WTC11 (cell line): ENCODE data around the gene CCR6.

ENCODE experiments used
- KAT7 ChIP-seq: sonication (generic); formaldehyde crosslinking; IDR thresholded peaks from 2 replicates; pipeline ENCODE4 v1.8.1; 2023; ENCODE audit warnings: missing genetic modification reagents, mild to moderate bottlenecking, borderline replicate concordance
- OVOL2 ChIP-seq: fragments of 250-450 bp; sonication (Bioruptor Pico); IDR thresholded peaks from 2 replicates; pipeline ENCODE4 v1.9.0; 2021; ENCODE audit warnings: mild to moderate bottlenecking, borderline replicate concordance
- RORB ChIP-seq: fragments of 250-450 bp; sonication (Bioruptor Pico); IDR thresholded peaks from 2 replicates; pipeline ENCODE4 v1.9.0; 2021; ENCODE audit warnings: mild to moderate bottlenecking
- SP1 ChIP-seq: sonication (generic); formaldehyde crosslinking; conservative IDR thresholded peaks from 2 replicates; pipeline ENCODE4 v1.8.1; 2022; ENCODE audit warnings: missing genetic modification reagents
- TP53 ChIP-seq: sonication (generic); formaldehyde crosslinking; IDR thresholded peaks from 2 replicates; pipeline ENCODE4 v1.8.1; 2023; ENCODE audit warnings: mild to moderate bottlenecking, missing genetic modification reagents
- ZNF121 ChIP-seq: sonication (generic); formaldehyde crosslinking; IDR thresholded peaks from 2 replicates; pipeline ENCODE4 v1.8.0; 2023; ENCODE audit warnings: missing genetic modification reagents
- ZNF232 ChIP-seq: sonication (generic); formaldehyde crosslinking; IDR thresholded peaks from 2 replicates; pipeline ENCODE4 v1.8.0; 2022; ENCODE audit warnings: mild to moderate bottlenecking, missing genetic modification reagents
- TF ChIP-seq, protein P1 (sequence below): fragments of 200-600 bp; IDR thresholded peaks from 2 replicates; pipeline ENCODE4 v1.8.0; 2022; ENCODE audit warnings: antibody characterized with exemption
- TF ChIP-seq, protein P2 (sequence below): sonication (generic); formaldehyde crosslinking; IDR thresholded peaks from 2 replicates; pipeline ENCODE4 v1.8.1; 2023; ENCODE audit warnings: mild to moderate bottlenecking, moderate library complexity, missing genetic modification reagents
- TF ChIP-seq, protein P3 (sequence below): sonication (generic); formaldehyde crosslinking; IDR thresholded peaks from 2 replicates; pipeline ENCODE4 v1.8.1; 2023; ENCODE audit warnings: mild to moderate bottlenecking, missing genetic modification reagents, borderline replicate concordance
- TF ChIP-seq, protein P4 (sequence below): sonication (generic); formaldehyde crosslinking; conservative IDR thresholded peaks from 2 replicates; pipeline ENCODE4 v1.8.1; 2022; ENCODE audit warnings: mild to moderate bottlenecking, missing genetic modification reagents
- TF ChIP-seq, protein P5 (sequence below): sonication (generic); formaldehyde crosslinking; IDR thresholded peaks from 2 replicates; pipeline ENCODE4 v1.8.1; 2023; ENCODE audit warnings: mild to moderate bottlenecking, missing genetic modification reagents, moderate library complexity
- TF ChIP-seq, protein P6 (sequence below): sonication (generic); formaldehyde crosslinking; IDR thresholded peaks from 2 replicates; pipeline ENCODE4 v1.8.0; 2023; ENCODE audit warnings: missing genetic modification reagents
- TF ChIP-seq, protein P7 (sequence below): sonication (generic); formaldehyde crosslinking; IDR thresholded peaks from 2 replicates; pipeline ENCODE4 v1.8.0; 2022; ENCODE audit warnings: mild to moderate bottlenecking, missing genetic modification reagents

DNA sequence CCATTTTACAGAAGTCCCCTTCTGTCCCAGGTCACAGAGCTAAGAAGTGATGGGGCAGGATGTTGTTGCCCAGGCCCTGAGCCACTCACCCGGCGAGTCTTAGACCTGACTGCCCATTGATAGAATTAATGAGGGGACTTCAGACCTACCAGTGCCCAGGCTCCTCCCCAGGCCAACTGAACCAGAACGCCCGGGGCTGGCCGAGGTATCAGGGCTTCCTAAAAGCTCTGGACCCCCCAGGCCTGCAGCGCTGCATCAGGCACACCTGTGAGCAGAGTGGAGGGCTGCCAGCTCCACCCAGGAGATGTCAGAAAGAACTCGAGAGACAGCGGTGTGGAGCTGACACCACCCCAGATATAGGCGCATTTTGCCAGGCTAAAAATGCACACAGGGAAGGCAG is 31.4 kb downstream of the CCR6 start:
- TF ChIP-seq, protein P1, sequence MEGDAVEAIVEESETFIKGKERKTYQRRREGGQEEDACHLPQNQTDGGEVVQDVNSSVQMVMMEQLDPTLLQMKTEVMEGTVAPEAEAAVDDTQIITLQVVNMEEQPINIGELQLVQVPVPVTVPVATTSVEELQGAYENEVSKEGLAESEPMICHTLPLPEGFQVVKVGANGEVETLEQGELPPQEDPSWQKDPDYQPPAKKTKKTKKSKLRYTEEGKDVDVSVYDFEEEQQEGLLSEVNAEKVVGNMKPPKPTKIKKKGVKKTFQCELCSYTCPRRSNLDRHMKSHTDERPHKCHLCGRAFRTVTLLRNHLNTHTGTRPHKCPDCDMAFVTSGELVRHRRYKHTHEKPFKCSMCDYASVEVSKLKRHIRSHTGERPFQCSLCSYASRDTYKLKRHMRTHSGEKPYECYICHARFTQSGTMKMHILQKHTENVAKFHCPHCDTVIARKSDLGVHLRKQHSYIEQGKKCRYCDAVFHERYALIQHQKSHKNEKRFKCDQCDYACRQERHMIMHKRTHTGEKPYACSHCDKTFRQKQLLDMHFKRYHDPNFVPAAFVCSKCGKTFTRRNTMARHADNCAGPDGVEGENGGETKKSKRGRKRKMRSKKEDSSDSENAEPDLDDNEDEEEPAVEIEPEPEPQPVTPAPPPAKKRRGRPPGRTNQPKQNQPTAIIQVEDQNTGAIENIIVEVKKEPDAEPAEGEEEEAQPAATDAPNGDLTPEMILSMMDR = no peak
- TF ChIP-seq, protein P2, sequence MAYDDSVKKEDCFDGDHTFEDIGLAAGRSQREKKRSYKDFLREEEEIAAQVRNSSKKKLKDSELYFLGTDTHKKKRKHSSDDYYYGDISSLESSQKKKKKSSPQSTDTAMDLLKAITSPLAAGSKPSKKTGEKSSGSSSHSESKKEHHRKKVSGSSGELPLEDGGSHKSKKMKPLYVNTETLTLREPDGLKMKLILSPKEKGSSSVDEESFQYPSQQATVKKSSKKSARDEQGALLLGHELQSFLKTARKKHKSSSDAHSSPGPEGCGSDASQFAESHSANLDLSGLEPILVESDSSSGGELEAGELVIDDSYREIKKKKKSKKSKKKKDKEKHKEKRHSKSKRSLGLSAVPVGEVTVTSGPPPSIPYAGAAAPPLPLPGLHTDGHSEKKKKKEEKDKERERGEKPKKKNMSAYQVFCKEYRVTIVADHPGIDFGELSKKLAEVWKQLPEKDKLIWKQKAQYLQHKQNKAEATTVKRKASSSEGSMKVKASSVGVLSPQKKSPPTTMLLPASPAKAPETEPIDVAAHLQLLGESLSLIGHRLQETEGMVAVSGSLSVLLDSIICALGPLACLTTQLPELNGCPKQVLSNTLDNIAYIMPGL (CRISPR knock-in tag) = no peak
- TF ChIP-seq OVOL2 (no peak), ZNF121 (CRISPR knock-in tag) (no peak), KAT7 (no peak), RORB (no peak), ZNF232 (CRISPR knock-in tag) (no peak), SP1 (CRISPR knock-in tag) (no peak), TP53 (CRISPR knock-in tag) (no peak)
- TF ChIP-seq, protein P3, sequence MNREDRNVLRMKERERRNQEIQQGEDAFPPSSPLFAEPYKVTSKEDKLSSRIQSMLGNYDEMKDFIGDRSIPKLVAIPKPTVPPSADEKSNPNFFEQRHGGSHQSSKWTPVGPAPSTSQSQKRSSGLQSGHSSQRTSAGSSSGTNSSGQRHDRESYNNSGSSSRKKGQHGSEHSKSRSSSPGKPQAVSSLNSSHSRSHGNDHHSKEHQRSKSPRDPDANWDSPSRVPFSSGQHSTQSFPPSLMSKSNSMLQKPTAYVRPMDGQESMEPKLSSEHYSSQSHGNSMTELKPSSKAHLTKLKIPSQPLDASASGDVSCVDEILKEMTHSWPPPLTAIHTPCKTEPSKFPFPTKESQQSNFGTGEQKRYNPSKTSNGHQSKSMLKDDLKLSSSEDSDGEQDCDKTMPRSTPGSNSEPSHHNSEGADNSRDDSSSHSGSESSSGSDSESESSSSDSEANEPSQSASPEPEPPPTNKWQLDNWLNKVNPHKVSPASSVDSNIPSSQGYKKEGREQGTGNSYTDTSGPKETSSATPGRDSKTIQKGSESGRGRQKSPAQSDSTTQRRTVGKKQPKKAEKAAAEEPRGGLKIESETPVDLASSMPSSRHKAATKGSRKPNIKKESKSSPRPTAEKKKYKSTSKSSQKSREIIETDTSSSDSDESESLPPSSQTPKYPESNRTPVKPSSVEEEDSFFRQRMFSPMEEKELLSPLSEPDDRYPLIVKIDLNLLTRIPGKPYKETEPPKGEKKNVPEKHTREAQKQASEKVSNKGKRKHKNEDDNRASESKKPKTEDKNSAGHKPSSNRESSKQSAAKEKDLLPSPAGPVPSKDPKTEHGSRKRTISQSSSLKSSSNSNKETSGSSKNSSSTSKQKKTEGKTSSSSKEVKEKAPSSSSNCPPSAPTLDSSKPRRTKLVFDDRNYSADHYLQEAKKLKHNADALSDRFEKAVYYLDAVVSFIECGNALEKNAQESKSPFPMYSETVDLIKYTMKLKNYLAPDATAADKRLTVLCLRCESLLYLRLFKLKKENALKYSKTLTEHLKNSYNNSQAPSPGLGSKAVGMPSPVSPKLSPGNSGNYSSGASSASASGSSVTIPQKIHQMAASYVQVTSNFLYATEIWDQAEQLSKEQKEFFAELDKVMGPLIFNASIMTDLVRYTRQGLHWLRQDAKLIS (CRISPR knock-in tag) = no peak
- TF ChIP-seq, protein P4, sequence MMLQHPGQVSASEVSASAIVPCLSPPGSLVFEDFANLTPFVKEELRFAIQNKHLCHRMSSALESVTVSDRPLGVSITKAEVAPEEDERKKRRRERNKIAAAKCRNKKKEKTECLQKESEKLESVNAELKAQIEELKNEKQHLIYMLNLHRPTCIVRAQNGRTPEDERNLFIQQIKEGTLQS (CRISPR knock-in tag) = no peak
- TF ChIP-seq, protein P5, sequence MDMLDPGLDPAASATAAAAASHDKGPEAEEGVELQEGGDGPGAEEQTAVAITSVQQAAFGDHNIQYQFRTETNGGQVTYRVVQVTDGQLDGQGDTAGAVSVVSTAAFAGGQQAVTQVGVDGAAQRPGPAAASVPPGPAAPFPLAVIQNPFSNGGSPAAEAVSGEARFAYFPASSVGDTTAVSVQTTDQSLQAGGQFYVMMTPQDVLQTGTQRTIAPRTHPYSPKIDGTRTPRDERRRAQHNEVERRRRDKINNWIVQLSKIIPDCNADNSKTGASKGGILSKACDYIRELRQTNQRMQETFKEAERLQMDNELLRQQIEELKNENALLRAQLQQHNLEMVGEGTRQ (CRISPR knock-in tag) = no peak
- TF ChIP-seq, protein P6, sequence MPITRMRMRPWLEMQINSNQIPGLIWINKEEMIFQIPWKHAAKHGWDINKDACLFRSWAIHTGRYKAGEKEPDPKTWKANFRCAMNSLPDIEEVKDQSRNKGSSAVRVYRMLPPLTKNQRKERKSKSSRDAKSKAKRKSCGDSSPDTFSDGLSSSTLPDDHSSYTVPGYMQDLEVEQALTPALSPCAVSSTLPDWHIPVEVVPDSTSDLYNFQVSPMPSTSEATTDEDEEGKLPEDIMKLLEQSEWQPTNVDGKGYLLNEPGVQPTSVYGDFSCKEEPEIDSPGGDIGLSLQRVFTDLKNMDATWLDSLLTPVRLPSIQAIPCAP (CRISPR knock-in tag) = no peak
- TF ChIP-seq, protein P7, sequence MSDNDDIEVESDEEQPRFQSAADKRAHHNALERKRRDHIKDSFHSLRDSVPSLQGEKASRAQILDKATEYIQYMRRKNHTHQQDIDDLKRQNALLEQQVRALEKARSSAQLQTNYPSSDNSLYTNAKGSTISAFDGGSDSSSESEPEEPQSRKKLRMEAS (CRISPR knock-in tag) = no peak
